Brain microvascular endothelial cell (primary cell): ENCODE measurements around the gene DNASE1L2.
A peak's percentile ranks its signal among the peaks of the same experiment; 100 is the strongest.
"Not testable (repeated sequence)": the region's sequence is repeated elsewhere in the genome, so short reads cannot be mapped to it uniquely, and the experiment has no call there.

Experiments used
- DNase-seq: peaks from one replicate; pipeline ENCODE4 v3.0.0-alpha.2; 2020
- H3K27ac ChIP-seq: fragments of 250-450 bp; sonication (Bioruptor Pico); 2 replicates; pipeline ENCODE4 v1.5.1; 2020; ENCODE audit warnings: mild to moderate bottlenecking, moderate library complexity
- H3K27me3 ChIP-seq: fragments of 250-450 bp; sonication (Bioruptor Pico); replicated peaks from 2 replicates; pipeline ENCODE4 v1.5.1; 2020; ENCODE audit warnings: mild to moderate bottlenecking
- H3K36me3 ChIP-seq: fragments of 250-450 bp; sonication (Bioruptor Pico); replicated peaks from 2 replicates; pipeline ENCODE4 v1.5.1; 2020; ENCODE audit warnings: mild to moderate bottlenecking
- H3K4me3 ChIP-seq: 2 replicates; pipeline ENCODE4 v1.5.1; 2011; ENCODE audit warnings: low read depth, mild to moderate bottlenecking, control low read depth, low read length, moderate library complexity
- in situ Hi-C: cut with HindIII; loops from 2 replicates; pipeline ENCODE4 v1.10.0; 2017; ENCODE audit warnings: low sequenced_read_pairs, low pct_ligation_motif_present
- TF ChIP-seq, protein P1 (sequence below): IDR thresholded peaks from 2 replicates; pipeline ENCODE4 v1.5.1; 2011; ENCODE audit warnings: low read depth, mild to moderate bottlenecking, moderate library complexity, low read length, control low read depth, inconsistent platforms; ENCODE audit errors: missing control alignments

Gene DNASE1L2

DNA sequence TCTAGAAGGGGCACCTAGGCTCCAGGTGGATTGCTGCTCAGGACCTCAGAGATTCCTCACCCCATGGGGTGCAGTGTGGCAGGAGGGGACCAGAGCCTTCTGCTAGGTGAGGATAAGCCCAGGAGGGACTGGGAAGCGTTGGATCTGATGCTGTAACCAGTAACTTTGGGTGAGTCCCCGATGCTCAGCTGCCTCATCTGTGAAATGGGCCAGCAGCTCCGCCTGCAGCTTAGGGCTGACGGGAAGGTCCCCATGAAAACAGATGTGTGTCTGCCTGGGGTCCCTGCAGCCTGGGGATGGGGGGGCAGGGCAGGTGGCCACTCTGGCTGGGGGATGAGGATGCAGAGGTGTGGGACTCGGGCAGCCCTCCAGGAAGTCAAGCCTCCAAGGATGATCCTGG lies 37.1 kb upstream of the DNASE1L2 start:
- no peaks in the 10 kb centered on the region for H3K36me3 ChIP-seq
- peaks cover 44% of the 10 kb centered on the region for H3K27me3 ChIP-seq
- in situ Hi-C loops: no loop called here
- H3K4me3 ChIP-seq: no peak overlapping the region
- no peak overlapping the region for H3K27ac ChIP-seq
- TF ChIP-seq, protein P1, sequence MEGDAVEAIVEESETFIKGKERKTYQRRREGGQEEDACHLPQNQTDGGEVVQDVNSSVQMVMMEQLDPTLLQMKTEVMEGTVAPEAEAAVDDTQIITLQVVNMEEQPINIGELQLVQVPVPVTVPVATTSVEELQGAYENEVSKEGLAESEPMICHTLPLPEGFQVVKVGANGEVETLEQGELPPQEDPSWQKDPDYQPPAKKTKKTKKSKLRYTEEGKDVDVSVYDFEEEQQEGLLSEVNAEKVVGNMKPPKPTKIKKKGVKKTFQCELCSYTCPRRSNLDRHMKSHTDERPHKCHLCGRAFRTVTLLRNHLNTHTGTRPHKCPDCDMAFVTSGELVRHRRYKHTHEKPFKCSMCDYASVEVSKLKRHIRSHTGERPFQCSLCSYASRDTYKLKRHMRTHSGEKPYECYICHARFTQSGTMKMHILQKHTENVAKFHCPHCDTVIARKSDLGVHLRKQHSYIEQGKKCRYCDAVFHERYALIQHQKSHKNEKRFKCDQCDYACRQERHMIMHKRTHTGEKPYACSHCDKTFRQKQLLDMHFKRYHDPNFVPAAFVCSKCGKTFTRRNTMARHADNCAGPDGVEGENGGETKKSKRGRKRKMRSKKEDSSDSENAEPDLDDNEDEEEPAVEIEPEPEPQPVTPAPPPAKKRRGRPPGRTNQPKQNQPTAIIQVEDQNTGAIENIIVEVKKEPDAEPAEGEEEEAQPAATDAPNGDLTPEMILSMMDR: no peak
- DNase-seq: no peak

DNA sequence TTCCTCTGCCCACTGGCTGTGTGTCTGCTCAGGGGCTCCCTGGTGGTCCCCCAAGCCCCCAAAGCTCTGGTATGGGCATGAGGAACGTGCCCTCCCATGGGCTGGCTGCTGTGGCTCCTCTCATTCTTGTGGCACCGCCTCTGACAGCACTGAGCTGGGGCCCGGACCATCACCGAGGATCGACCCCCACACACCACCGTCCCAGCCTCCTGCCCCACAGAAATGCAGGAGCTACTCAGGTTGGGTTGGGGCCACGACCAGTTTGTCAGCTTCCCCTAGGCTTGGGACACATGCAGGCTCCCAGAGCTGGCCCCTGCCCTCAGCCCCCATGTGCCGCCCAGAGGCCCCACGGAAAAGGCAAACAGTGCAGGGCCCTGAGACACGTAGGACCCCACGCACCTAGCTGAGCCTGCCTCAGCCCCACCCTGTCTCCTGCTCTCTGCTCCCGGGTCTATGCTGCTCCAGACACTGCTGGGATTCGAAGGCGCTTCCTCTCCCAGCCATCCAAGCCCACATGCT lies 36.6 kb upstream of the DNASE1L2 start:
- TF ChIP-seq, protein P1: no peak
- H3K36me3 ChIP-seq: no peaks in the 10 kb centered on the region

DNA sequence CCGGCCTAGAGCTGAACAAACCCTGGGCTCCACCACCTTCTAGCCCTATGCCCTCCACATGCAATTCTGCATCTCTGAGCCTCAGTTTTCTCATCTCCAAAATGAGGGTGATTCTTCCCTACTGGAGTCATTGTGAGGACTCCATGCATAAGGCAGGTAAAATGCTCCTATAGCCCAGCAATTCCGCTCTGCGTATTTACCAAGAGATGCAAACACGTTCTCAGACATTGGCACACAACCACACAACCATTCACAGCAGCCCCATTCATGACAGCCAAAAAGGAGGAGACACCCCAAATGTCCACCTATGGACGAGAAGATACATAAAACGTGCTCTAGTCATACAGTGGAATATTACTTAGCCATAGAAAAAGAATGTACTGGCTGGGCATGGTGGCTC lies 35.9 kb upstream of the DNASE1L2 start:
- TF ChIP-seq, protein P1: no peak
- no peaks in the 10 kb centered on the region for H3K36me3 ChIP-seq
- no peak for DNase-seq
- no peak overlapping the region for H3K27ac ChIP-seq
- H3K4me3 ChIP-seq: no peak overlapping the region
- in situ Hi-C loops: no loop called here
- H3K27me3 ChIP-seq: peaks cover 32% of the 10 kb centered on the region

More for the DNA sequence above, 36.6 kb upstream of the DNASE1L2 start:
- no peak for DNase-seq
- H3K27me3 ChIP-seq: peaks cover 39% of the 10 kb centered on the region
- H3K4me3 ChIP-seq: no peak overlapping the region
- no peak overlapping the region for H3K27ac ChIP-seq
- in situ Hi-C loops: no loop called here

DNA sequence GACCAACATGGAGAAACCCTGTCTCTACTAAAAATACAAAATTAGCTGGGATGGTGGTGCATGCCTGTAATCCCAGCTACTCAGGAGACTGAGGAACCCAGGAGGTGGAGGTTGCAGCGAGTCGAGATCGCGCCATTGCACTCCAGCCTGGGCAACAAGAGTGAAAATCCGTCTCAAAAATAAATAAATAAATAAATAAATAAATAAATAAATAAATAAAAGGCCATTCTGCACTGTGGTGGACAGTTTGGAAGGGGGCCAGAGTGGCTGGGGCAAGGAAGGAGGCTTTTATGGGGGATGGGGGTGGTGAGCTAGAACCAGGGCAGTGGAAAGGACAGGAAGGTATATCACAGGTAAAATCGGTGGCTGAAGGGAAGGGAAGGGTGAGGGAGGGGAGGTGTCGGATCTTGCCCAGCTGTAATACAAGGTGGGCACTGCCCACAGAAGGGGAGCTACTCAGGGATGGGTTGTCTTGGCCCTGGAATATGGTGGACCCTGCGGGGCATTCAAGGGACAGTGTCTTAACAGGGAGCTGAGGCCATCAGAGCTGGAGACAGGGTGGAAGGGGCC lies 33.0 kb upstream of the DNASE1L2 start:
- H3K27me3 ChIP-seq, H3K27ac ChIP-seq, H3K36me3 ChIP-seq, in situ Hi-C loops, H3K4me3 ChIP-seq, DNase-seq: not testable (repeated sequence)

DNA sequence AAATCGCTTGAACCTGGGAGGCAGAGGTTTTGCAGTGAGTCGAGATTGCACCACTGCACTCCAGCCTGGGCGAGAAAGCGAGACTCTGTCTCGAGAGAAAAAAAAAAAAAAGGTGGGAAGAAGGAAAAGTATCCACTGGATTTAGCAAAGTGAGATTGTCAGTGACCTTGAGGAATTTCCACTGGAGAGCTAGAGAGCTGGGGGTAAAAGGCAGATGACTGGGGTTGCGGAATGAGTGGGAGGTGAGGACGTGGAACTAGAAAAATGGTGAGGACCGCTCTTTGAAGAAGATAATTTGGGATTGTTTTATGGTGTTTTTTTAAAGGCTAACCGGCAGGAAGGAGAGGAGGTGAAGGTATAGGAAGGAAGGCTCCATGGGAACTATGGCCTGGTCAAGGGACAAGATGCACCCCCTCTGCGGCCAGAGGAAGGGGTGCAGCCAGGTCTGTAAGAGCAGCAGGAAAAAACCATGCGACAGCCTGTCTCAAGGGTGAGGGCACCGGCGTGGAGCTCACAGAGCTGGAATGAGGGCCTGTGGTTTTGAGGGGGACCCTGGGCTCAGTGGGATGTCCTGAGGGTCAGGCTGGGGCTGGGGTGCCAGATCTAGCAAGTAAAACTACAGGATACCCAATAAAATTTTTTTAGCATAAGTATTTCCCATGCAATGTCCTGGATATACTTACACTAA lies 31.7 kb upstream of the DNASE1L2 start:
- H3K27ac ChIP-seq: peak overlapping the region; percentile 94
- H3K27me3 ChIP-seq: no peaks in the 10 kb centered on the region
- TF ChIP-seq, protein P1: no peak
- in situ Hi-C loops: no loop called here
- DNase-seq: no peak
- H3K36me3 ChIP-seq: peaks cover 22% of the 10 kb centered on the region
- peak overlapping the region; percentile 97 for H3K4me3 ChIP-seq

DNA sequence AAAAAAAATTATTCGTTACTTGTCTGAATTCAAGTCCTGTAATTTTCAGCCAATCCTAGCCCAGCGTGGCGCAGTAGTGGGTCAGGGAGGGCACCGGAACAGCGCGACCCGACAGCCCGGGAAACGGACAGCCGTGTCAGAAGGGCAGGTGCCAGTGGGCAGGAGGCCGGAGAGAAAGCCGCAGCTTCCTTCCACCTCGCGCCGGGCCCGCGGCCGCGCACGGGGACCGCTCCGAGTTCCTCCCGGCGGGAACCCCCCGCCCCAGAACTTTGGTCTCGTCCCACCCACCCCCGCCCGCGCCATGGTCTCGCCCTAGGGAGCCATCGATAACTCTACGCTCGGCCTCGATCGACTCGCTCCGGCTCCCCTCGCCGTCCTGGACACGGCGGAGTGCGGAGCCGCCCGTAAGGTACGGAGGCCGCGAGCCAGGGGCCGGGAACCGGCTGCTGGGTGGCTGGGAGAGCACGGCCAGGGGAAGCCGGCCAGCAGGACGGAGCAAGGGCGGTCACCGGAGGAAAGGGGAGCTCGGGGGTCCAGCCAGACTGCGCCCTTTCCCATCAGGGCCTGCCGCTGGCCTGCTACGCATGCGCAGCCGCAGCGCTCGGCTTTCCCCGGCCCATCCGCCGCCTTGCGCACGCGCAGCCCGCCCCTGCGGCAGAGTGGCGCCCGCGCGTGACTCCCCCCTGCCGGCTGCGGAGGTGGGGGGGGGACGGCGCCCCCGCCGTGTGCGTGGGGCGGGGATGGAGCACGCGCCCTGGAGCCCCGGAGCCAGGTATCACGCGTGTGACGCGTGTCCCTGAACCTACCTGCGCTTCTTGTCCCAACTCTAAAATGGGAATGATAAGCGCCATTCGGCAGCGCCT lies 30.9 kb upstream of the DNASE1L2 start, which contains the start of gene MLST8:
Gene MLST8, plus strand, starts transcription at position 351 of the 863 bp plus-strand sequence. CDS start 632 bp downstream, outside the sequence.
- peak; percentile 56 for DNase-seq
- H3K27ac ChIP-seq: peak within 1 kb of the TSS; percentile 94
- H3K4me3 ChIP-seq: peak within 1 kb of the TSS; percentile 97
- peaks cover 22% of the 10 kb centered on the region for H3K36me3 ChIP-seq
- in situ Hi-C loops: no loop called here
- no peaks in the 10 kb centered on the region for H3K27me3 ChIP-seq
- TF ChIP-seq, protein P1: no peak
